Mesothelial cell of epicardium (in vitro differentiated cells): ENCODE measurements around the gene CASP10. TPM values are rescaled to one million over a fixed set of nuclear protein-coding genes. Genes with fewer than 3 reads are reported as not detected.

Experiments
- DNase-seq, 2 experiments: peaks; one replicate each; pipeline ENCODE4 v3.0.0; 2021; ENCODE audit warnings: low spot score in 2 of 2; ENCODE audit not compliant: unreplicated experiment in 2 of 2
- H3K27ac Mint-ChIP-seq: 2 replicates; pipeline ENCODE4 v1.8.0; 2021; ENCODE audit warnings: mixed read lengths
- H3K27me3 Mint-ChIP-seq: 2 replicates; pipeline ENCODE4 v1.8.0; 2021; ENCODE audit warnings: low read depth, mixed read lengths
- H3K36me3 Mint-ChIP-seq: 2 replicates; pipeline ENCODE4 v1.8.0; 2021; ENCODE audit warnings: mixed read lengths
- H3K4me1 Mint-ChIP-seq: 2 replicates; pipeline ENCODE4 v1.8.0; 2021; ENCODE audit warnings: mixed read lengths
- H3K4me3 Mint-ChIP-seq: 2 replicates; pipeline ENCODE4 v1.8.0; 2021; ENCODE audit warnings: mild to moderate bottlenecking, moderate library complexity, mixed read lengths
- H3K9me3 Mint-ChIP-seq: 2 replicates; pipeline ENCODE4 v1.8.0; 2021; ENCODE audit warnings: mixed read lengths
- CTCF ChIP-seq: fragments of 200-600 bp; sonication (generic); IDR thresholded peaks from one replicate; pipeline ENCODE4 v1.5.0; 2021; ENCODE audit warnings: antibody characterized with exemption; ENCODE audit not compliant: unreplicated experiment
- total RNA-seq: library from RNA; stranded (reverse); gene quantifications from 3 replicates; pipeline ENCODE4 v1.2.1, GENCODE V29; 2021

Gene CASP10
- total RNA-seq, 1 donor from 2014 or later = 3.1 TPM

- no peaks in the 10 kb centered on the region for H3K27me3 Mint-ChIP-seq
- H3K36me3 Mint-ChIP-seq = peaks cover 32% of the 10 kb centered on the region
- no peak for DNase-seq
- no peaks in the 10 kb centered on the region for H3K9me3 Mint-ChIP-seq
- TF ChIP-seq CTCF = no peak
- H3K4me1 Mint-ChIP-seq = no peaks in the 10 kb centered on the region
- H3K27ac Mint-ChIP-seq = no peak overlapping the region
- no peak overlapping the region for H3K4me3 Mint-ChIP-seq
Measured at GRCh38 chr2:201276511-201276910, 93.6 kb downstream of the CASP10 start.

Other genes with a start within 250 kb of the CASP10 start
- gene ORC2, start 219.5 kb upstream of the CASP10 start, total RNA-seq = 33.7 to 38.3 TPM (median 37.5 TPM) in 3 replicates
- gene HYCC2, start 111.5 kb upstream of the CASP10 start, total RNA-seq = 18.9 to 20.3 TPM (median 19.1 TPM) in 3 replicates
- gene NDUFB3, start 111.1 kb upstream of the CASP10 start, total RNA-seq = 50.7 to 55.4 TPM (median 53.3 TPM) in 3 replicates
- gene CFLAR, start 67.0 kb upstream of the CASP10 start, total RNA-seq = 37.0 to 43.9 TPM (median 40.8 TPM) in 3 replicates
- gene CASP8, start 77.4 kb downstream of the CASP10 start, total RNA-seq = 16.1 to 18.3 TPM (median 16.3 TPM) in 3 replicates
- gene FLACC1, start 174.2 kb downstream of the CASP10 start, total RNA-seq = 0.78 to 1.2 TPM (median 1.1 TPM) in 3 replicates